SK-N-SH (cell line): ENCODE results near the gene KRT16. TPM values are rescaled to one million over a fixed set of nuclear protein-coding genes. Genes with fewer than 3 reads are reported as not detected.

Experiments
- CTCF ChIA-PET: fragments of 300-600, 350-600 bp; formaldehyde crosslinking; extraction: SDS; loops from one replicate; lab custom pipeline; 2021; lab: Yijun Ruan, JAX
- POLR2A ChIA-PET: fragments of 350-600 bp; sonication (Branson Sonifier 250); formaldehyde crosslinking; extraction: SDS; loops from one replicate; lab custom pipeline; 2020; ENCODE audit warnings: antibody characterized with exemption, inconsistent platforms; lab: Yijun Ruan, JAX
- DNase-seq: peaks from one replicate; pipeline ENCODE4 v3.0.0; 2012
- H2AFZ ChIP-seq: fragments of 200-600 bp; sonication (generic); 2 replicates; pipeline ENCODE4 v1.8.1; 2016; ENCODE audit warnings: antibody characterized with exemption, mild to moderate bottlenecking, low read depth
- H3F3A ChIP-seq: fragments of 200-600 bp; sonication (generic); replicated peaks from 2 replicates; pipeline ENCODE3; 2016; ENCODE audit warnings: antibody characterized with exemption, mild to moderate bottlenecking; ENCODE audit not compliant: insufficient read depth
- H3K27ac ChIP-seq, 2 experiments: fragments of 200-500 bp in 1 of 2; fragments of 200-600 bp in 1 of 2; sonication (Bioruptor generic) in 1 of 2; sonication (generic), shearing (Covaris generic) in 1 of 2; 2 replicates each; pipeline versions ENCODE4 v1.5.1 to v1.6.1; 2014 to 2016; ENCODE audit warnings: low read depth in 2 of 2, inconsistent platforms in 1 of 2, low read length in 1 of 2, mild to moderate bottlenecking in 1 of 2, mixed read lengths in 1 of 2
- H3K27me3 ChIP-seq: fragments of 200-600 bp; sonication (generic), shearing (Covaris generic); 2 replicates; pipeline ENCODE4 v1.6.1; 2016; ENCODE audit warnings: mixed run types; ENCODE audit not compliant: insufficient read depth
- H3K36me3 ChIP-seq, 2 experiments: fragments of 200-500 bp in 1 of 2; fragments of 200-600 bp in 1 of 2; sonication (Bioruptor generic) in 1 of 2; sonication (generic) in 1 of 2; replicated peaks in 1 of 2; 2 replicates each; pipeline versions ENCODE3 to v1.5.1; 2014 to 2016; ENCODE audit warnings: low read length in 1 of 2, mild to moderate bottlenecking in 1 of 2; ENCODE audit not compliant: insufficient read depth in 2 of 2, control insufficient read depth in 1 of 2
- H3K4me1 ChIP-seq, 2 experiments: fragments of 200-500 bp in 1 of 2; fragments of 200-600 bp in 1 of 2; sonication (Bioruptor generic) in 1 of 2; sonication (generic), shearing (Covaris generic) in 1 of 2; 2 replicates each; pipeline versions ENCODE4 v1.5.1 to v1.6.1; 2014 to 2016; ENCODE audit warnings: low read depth in 1 of 2, low read length in 1 of 2, mixed run types in 1 of 2; ENCODE audit not compliant: insufficient read depth in 2 of 2, control insufficient read depth in 1 of 2
- H3K4me2 ChIP-seq: fragments of 200-600 bp; sonication (generic), shearing (Covaris generic); 2 replicates; pipeline ENCODE4 v1.6.1; 2017; ENCODE audit warnings: mixed run types
- H3K4me3 ChIP-seq, 2 experiments: fragments of 200-500 bp in 1 of 2; fragments of 200-600 bp in 1 of 2; sonication (Bioruptor generic) in 1 of 2; sonication (generic), shearing (Covaris generic) in 1 of 2; 2 replicates each; pipeline versions ENCODE4 v1.5.1 to v1.8.1; 2014 to 2016; ENCODE audit warnings: low read depth in 2 of 2, inconsistent platforms in 1 of 2, low read length in 1 of 2, mild to moderate bottlenecking in 1 of 2, mixed read lengths in 1 of 2, moderate library complexity in 1 of 2
- H3K79me2 ChIP-seq: fragments of 200-600 bp; sonication (generic); 2 replicates; pipeline ENCODE4 v1.8.1; 2017; ENCODE audit warnings: mild to moderate bottlenecking; ENCODE audit not compliant: insufficient read depth
- H3K9ac ChIP-seq: fragments of 200-600 bp; sonication (generic); 2 replicates; pipeline ENCODE4 v1.6.1; 2017; ENCODE audit warnings: mixed run types
- H3K9me2 ChIP-seq: fragments of 200-600 bp; sonication (generic); 2 replicates; pipeline ENCODE4 v1.6.1; 2017; ENCODE audit warnings: mixed run types
- H3K9me3 ChIP-seq: fragments of 200-600 bp; sonication (generic); 2 replicates; pipeline ENCODE4 v1.6.1; 2017; ENCODE audit warnings: mixed run types, mild to moderate bottlenecking, moderate library complexity
- H4K20me1 ChIP-seq: fragments of 200-600 bp; sonication (generic); 2 replicates; pipeline ENCODE4 v1.6.1; 2017; ENCODE audit warnings: mild to moderate bottlenecking, mixed run types; ENCODE audit not compliant: insufficient read depth
- FOXM1 ChIP-seq: IDR thresholded peaks from 2 replicates; pipeline ENCODE4 v1.4.0; 2012; ENCODE audit warnings: low read depth, mild to moderate bottlenecking
- GATA2 ChIP-seq: sonication (generic); formaldehyde crosslinking; IDR thresholded peaks from 2 replicates; pipeline ENCODE4 v1.5.0; 2020; ENCODE audit warnings: mild to moderate bottlenecking, missing genetic modification reagents
- JUND ChIP-seq: IDR thresholded peaks from 2 replicates; pipeline ENCODE4 v1.4.0; 2012
- MEF2A ChIP-seq: IDR thresholded peaks from 2 replicates; pipeline ENCODE4 v1.4.0; 2012; ENCODE audit warnings: low read depth, borderline replicate concordance
- MXI1 ChIP-seq: IDR thresholded peaks from 2 replicates; pipeline ENCODE4 v1.6.1; 2012; ENCODE audit warnings: mild to moderate bottlenecking, low read depth, low read length, improper control_type of control experiment
- NFIC ChIP-seq: IDR thresholded peaks from 2 replicates; pipeline ENCODE4 v1.4.0; 2012; ENCODE audit warnings: borderline replicate concordance
- POLR2AphosphoS5 ChIP-seq: IDR thresholded peaks from 2 replicates; pipeline ENCODE4 v1.6.1; 2012; ENCODE audit warnings: low read depth, low read length
- RAD21 ChIP-seq: IDR thresholded peaks from 2 replicates; pipeline ENCODE4 v1.6.1; 2012; ENCODE audit warnings: mild to moderate bottlenecking, low read length
- RFX5 ChIP-seq: IDR thresholded peaks from 2 replicates; pipeline ENCODE4 v1.6.1; 2012; ENCODE audit warnings: mild to moderate bottlenecking, improper control_type of control experiment, low read length
- RXRA ChIP-seq: IDR thresholded peaks from 2 replicates; pipeline ENCODE4 v1.4.0; 2012; ENCODE audit warnings: low read depth, mild to moderate bottlenecking, borderline replicate concordance
- TAF1 ChIP-seq: IDR thresholded peaks from 2 replicates; pipeline ENCODE4 v1.6.1; 2012; ENCODE audit warnings: low read depth, mild to moderate bottlenecking, low read length, moderate library complexity, borderline replicate concordance
- TEAD4 ChIP-seq: IDR thresholded peaks from 2 replicates; pipeline ENCODE4 v1.4.0; 2012; ENCODE audit warnings: mild to moderate bottlenecking, borderline replicate concordance; ENCODE audit not compliant: insufficient read depth
- WGBS: methylation state at CpG from one replicate; pipeline ENCODE4 v1.1.6; 2017; ENCODE audit warnings: low lambda C conversion rate; 5-methylcytosine and 5-hydroxymethylcytosine counted together
- polyA plus RNA-seq, 3 experiments: library from polyadenylated mRNA; depleted of rRNA; stranded (reverse); fragments of >200 nt; gene quantifications; 2 replicates each; pipeline ENCODE4 v1.2.3, GENCODE V29; 2012
- TF ChIP-seq, protein P1 (sequence below): fragments of 150-350 bp; IDR thresholded peaks from 2 replicates; pipeline ENCODE4 v1.6.1; 2016; ENCODE audit warnings: mild to moderate bottlenecking, low read depth, low read length
- TF ChIP-seq, protein P2 (sequence below): fragments of 200-600 bp; sonication (generic); IDR thresholded peaks from 2 replicates; pipeline ENCODE4 v1.6.1; 2017; ENCODE audit warnings: antibody characterized with exemption, mild to moderate bottlenecking, moderate library complexity
- TF ChIP-seq, protein P3 (sequence below): IDR thresholded peaks from 2 replicates; pipeline ENCODE4 v1.4.0; 2012; ENCODE audit warnings: low read depth, borderline replicate concordance

Gene KRT16
- polyA plus RNA-seq, 1 of the 3 experiments (the other 2 are of a cell fraction) = not detected

DNA sequence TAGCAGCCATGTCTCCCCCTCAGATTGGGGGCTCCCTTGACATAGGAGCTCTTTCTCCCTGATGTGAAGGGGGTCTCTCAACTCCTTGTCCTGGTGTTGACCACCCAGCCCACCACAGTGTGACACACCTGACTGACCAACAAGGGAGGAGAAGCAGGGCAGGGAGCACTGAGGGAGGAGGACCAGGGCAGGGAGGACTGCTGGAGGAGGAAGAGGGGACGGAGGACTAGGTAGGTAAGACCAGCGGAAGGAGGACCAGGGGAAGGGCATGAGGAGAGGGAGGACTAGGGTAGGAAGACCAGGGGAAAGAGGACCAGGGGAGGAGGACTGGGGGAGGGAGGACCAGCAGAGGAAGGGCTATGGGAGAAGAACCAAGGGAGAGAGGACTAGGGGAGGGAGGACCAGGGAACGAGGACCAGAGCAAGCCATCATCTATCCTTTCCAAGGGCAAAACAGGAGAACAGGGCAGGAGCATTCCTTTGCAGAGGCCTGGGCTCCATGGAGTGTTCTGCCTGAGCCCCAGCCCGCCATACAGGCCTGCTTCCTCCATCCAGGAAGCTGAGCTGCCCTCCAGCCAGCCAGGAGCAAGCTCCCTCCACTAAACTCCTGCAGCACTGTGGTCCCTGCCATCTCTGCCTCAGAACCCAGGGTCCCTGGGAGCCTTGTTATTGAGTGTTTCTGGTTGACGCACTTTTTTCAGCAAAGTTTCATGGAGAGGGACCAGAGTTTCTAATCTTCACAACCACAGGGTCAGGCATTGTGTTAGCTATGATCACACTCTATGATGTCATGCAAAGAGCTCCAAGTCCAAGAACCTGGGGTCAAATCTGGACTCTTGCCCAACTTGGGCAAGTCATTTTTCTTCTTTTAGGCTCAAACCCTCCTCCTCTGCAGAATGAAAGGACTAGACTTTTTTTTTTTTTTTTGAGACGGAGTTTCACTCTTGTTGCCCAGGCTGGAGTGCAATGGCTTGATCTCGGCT, 27.2 kb upstream of the KRT16 start:
- H3K27me3 ChIP-seq = no peaks in the 10 kb centered on the region
- no peaks in the 10 kb centered on the region for H3K79me2 ChIP-seq
- H2AFZ ChIP-seq = no peak overlapping the region
- no peak for DNase-seq
- no peak overlapping the region for H3K4me2 ChIP-seq
- H3F3A ChIP-seq = no peaks in the 10 kb centered on the region
- no peaks in the 10 kb centered on the region for H3K9me3 ChIP-seq
- ChIA-PET CTCF (interaction anchor here (1.0 to 20.6 kb wide), 4 partner anchors 9 to 89 kb away, joined by 3 to 646 read pairs (median 298); no protein-coding TSS in a partner anchor), POLR2A (no interaction called here)
- H3K4me3 ChIP-seq = no peak overlapping the region
- TF ChIP-seq TAF1 = no peak
- TF ChIP-seq NFIC = no peak
- TF ChIP-seq, protein P1, sequence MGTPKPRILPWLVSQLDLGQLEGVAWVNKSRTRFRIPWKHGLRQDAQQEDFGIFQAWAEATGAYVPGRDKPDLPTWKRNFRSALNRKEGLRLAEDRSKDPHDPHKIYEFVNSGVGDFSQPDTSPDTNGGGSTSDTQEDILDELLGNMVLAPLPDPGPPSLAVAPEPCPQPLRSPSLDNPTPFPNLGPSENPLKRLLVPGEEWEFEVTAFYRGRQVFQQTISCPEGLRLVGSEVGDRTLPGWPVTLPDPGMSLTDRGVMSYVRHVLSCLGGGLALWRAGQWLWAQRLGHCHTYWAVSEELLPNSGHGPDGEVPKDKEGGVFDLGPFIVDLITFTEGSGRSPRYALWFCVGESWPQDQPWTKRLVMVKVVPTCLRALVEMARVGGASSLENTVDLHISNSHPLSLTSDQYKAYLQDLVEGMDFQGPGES = no peak
- no peak for TF ChIP-seq MXI1
- no peak for TF ChIP-seq RXRA
- no peak for TF ChIP-seq TEAD4
- TF ChIP-seq, protein P2, sequence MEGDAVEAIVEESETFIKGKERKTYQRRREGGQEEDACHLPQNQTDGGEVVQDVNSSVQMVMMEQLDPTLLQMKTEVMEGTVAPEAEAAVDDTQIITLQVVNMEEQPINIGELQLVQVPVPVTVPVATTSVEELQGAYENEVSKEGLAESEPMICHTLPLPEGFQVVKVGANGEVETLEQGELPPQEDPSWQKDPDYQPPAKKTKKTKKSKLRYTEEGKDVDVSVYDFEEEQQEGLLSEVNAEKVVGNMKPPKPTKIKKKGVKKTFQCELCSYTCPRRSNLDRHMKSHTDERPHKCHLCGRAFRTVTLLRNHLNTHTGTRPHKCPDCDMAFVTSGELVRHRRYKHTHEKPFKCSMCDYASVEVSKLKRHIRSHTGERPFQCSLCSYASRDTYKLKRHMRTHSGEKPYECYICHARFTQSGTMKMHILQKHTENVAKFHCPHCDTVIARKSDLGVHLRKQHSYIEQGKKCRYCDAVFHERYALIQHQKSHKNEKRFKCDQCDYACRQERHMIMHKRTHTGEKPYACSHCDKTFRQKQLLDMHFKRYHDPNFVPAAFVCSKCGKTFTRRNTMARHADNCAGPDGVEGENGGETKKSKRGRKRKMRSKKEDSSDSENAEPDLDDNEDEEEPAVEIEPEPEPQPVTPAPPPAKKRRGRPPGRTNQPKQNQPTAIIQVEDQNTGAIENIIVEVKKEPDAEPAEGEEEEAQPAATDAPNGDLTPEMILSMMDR = no peak
- TF ChIP-seq JUND = no peak
- TF ChIP-seq RAD21 = no peak
- TF ChIP-seq POLR2AphosphoS5 = no peak
- TF ChIP-seq RFX5 = no peak
- TF ChIP-seq, protein P3, sequence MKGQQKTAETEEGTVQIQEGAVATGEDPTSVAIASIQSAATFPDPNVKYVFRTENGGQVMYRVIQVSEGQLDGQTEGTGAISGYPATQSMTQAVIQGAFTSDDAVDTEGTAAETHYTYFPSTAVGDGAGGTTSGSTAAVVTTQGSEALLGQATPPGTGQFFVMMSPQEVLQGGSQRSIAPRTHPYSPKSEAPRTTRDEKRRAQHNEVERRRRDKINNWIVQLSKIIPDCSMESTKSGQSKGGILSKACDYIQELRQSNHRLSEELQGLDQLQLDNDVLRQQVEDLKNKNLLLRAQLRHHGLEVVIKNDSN = no peak
- TF ChIP-seq MEF2A = no peak
- TF ChIP-seq FOXM1 = no peak
- no peak for TF ChIP-seq GATA2
- H4K20me1 ChIP-seq = no peaks in the 10 kb centered on the region
- H3K9ac ChIP-seq = no peak overlapping the region
- no peaks in the 10 kb centered on the region for H3K36me3 ChIP-seq
- H3K4me1 ChIP-seq = peaks cover 0 to 18% of the 10 kb centered on the region in 2 experiments; a peak in 2 of 4 replicates
- WGBS = 75% methylated on average over 7 of the region's 7 CpGs
- H3K27ac ChIP-seq = no peak overlapping the region
- H3K9me2 ChIP-seq = no peaks in the 10 kb centered on the region
